CD14-positive monocyte (primary cell): Measurements from ENCODE around the gene SH3BP4. TPM values are rescaled to one million over a fixed set of nuclear protein-coding genes. Genes with fewer than 3 reads are reported as not detected.

ENCODE experiments used
- DNase-seq, 3 donors: peaks; one replicate each; pipeline ENCODE4 v3.0.0-alpha.2; 2011 to 2022
- H2AFZ ChIP-seq: 2 replicates; pipeline ENCODE4 v1.6.0; 2012; ENCODE audit warnings: mild to moderate bottlenecking, low read depth, low read length, inconsistent platforms; ENCODE audit not compliant: insufficient read depth, poor library complexity, severe bottlenecking
- H3K27ac ChIP-seq, 2 donors: 1 replicate in 1 of 2; 2 replicates in 1 of 2; pipeline ENCODE4 v1.5.1; 2012 to 2013; ENCODE audit warnings: low read length in 2 of 2, control low read depth in 1 of 2, inconsistent platforms in 1 of 2, low read depth in 1 of 2, mild to moderate bottlenecking in 1 of 2
- H3K27me3 ChIP-seq, 2 donors: one replicate each; pipeline versions ENCODE4 v1.6.0 to v1.6.1; 2011 to 2013; ENCODE audit warnings: low read length in 2 of 2; ENCODE audit not compliant: control insufficient read depth in 2 of 2, insufficient read depth in 2 of 2
- H3K36me3 ChIP-seq, 2 donors: replicated peaks in 1 of 2; 1 replicate in 1 of 2; 2 replicates in 1 of 2; pipeline versions ENCODE4 v1.5.1 to v1.6.1; 2012 to 2013; ENCODE audit warnings: low read length in 2 of 2, control low read depth in 1 of 2, inconsistent platforms in 1 of 2, mild to moderate bottlenecking in 1 of 2; ENCODE audit not compliant: insufficient read depth in 2 of 2, control insufficient read depth in 1 of 2
- H3K4me1 ChIP-seq, 2 donors: 1 replicate in 1 of 2; 2 replicates in 1 of 2; pipeline versions ENCODE4 v1.5.1 to v1.6.1; 2012 to 2013; ENCODE audit warnings: low read length in 2 of 2, control low read depth in 1 of 2, inconsistent platforms in 1 of 2, mild to moderate bottlenecking in 1 of 2, moderate library complexity in 1 of 2; ENCODE audit not compliant: insufficient read depth in 2 of 2, control insufficient read depth in 1 of 2
- H3K4me2 ChIP-seq: replicated peaks from 2 replicates; pipeline ENCODE3; 2012; ENCODE audit warnings: low read length, moderate library complexity, mild to moderate bottlenecking; ENCODE audit not compliant: poor library complexity, severe bottlenecking; ENCODE audit errors: extremely low read depth
- H3K4me3 ChIP-seq, 3 experiments: fragments of 200-600 bp in 1 of 3; sonication (generic) in 1 of 3; replicated peaks in 1 of 3; 1 replicate in 2 of 3; 2 replicates in 1 of 3; pipeline ENCODE4 v1.5.1; 2011 to 2013; ENCODE audit warnings: low read length in 3 of 3, mild to moderate bottlenecking in 3 of 3, control low read depth in 2 of 3, low read depth in 2 of 3, inconsistent platforms in 1 of 3, moderate library complexity in 1 of 3
- H3K79me2 ChIP-seq: 2 replicates; pipeline ENCODE4 v1.6.0; 2012; ENCODE audit warnings: mild to moderate bottlenecking, control low read depth, inconsistent platforms, low read length, moderate library complexity; ENCODE audit not compliant: insufficient read depth
- H3K9ac ChIP-seq: 2 replicates; pipeline ENCODE4 v1.6.0; 2017; ENCODE audit warnings: low read length, mild to moderate bottlenecking; ENCODE audit not compliant: insufficient read depth, poor library complexity, severe bottlenecking
- H3K9me3 ChIP-seq, 2 donors: replicated peaks in 1 of 2; 1 replicate in 1 of 2; 2 replicates in 1 of 2; pipeline versions ENCODE4 v1.5.1 to v1.6.1; 2012 to 2013; ENCODE audit warnings: low read length in 2 of 2, control low read depth in 1 of 2; ENCODE audit not compliant: control insufficient read depth in 1 of 2, insufficient read depth in 1 of 2
- H4K20me1 ChIP-seq: 2 replicates; pipeline ENCODE4 v1.6.0; 2012; ENCODE audit warnings: mild to moderate bottlenecking, low read length, control low read depth, moderate library complexity; ENCODE audit not compliant: insufficient read depth
- H3K27ac Mint-ChIP-seq, 7 donors: one replicate each; pipeline ENCODE4 v1.8.0; 2020; ENCODE audit warnings: mild to moderate bottlenecking in 7 of 7, mixed read lengths in 7 of 7, moderate library complexity in 6 of 7, inconsistent platforms in 2 of 7
- H3K27me3 Mint-ChIP-seq, 3 donors: one replicate each; pipeline ENCODE4 v1.8.0; 2021 to 2022; ENCODE audit warnings: low read depth in 3 of 3, mild to moderate bottlenecking in 3 of 3, mixed read lengths in 3 of 3, moderate library complexity in 3 of 3, inconsistent platforms in 1 of 3
- H3K36me3 Mint-ChIP-seq, 2 donors: one replicate each; pipeline ENCODE4 v1.8.0; 2020; ENCODE audit warnings: mixed read lengths in 2 of 2, inconsistent platforms in 1 of 2, mild to moderate bottlenecking in 1 of 2
- H3K4me1 Mint-ChIP-seq: one replicate; pipeline ENCODE4 v1.8.0; 2020; ENCODE audit warnings: mild to moderate bottlenecking, mixed read lengths
- H3K4me3 Mint-ChIP-seq, 2 donors: one replicate each; pipeline ENCODE4 v1.8.0; 2020; ENCODE audit warnings: mild to moderate bottlenecking in 2 of 2, mixed read lengths in 2 of 2, moderate library complexity in 1 of 2
- H3K9me3 Mint-ChIP-seq, 7 donors: one replicate each; pipeline ENCODE4 v1.8.0; 2020 to 2022; ENCODE audit warnings: mixed read lengths in 7 of 7, mild to moderate bottlenecking in 6 of 7, moderate library complexity in 6 of 7, inconsistent platforms in 2 of 7
- CTCF ChIP-seq: fragments of 200-600 bp; IDR thresholded peaks from one replicate; pipeline ENCODE4 v1.8.0; 2022; ENCODE audit warnings: antibody characterized with exemption, mild to moderate bottlenecking
- WGBS: methylation state at CpG from one replicate; pipeline ENCODE4 v1.1.5; 2013; ENCODE audit warnings: missing lambda C conversion rate; ENCODE audit not compliant: insufficient coverage; 5-methylcytosine and 5-hydroxymethylcytosine counted together
- intact Hi-C, 2 donors: fragments of 100-400 bp; cut with micrococcal nuclease; formaldehyde crosslinking; loops; one replicate each; pipeline versions ENCODE4 v1.15.0 to v1.15.1; 2023
- polyA plus RNA-seq, 3 donors: library from polyadenylated mRNA; depleted of rRNA in 1 of 3; unstranded in 2 of 3; stranded (reverse) in 1 of 3; fragments of 300-500 nt in 2 of 3; fragments of >200 nt in 1 of 3; fragmentation: Illumina TruSeq in 2 of 3; gene quantifications; 1 replicate in 2 of 3; 2 replicates in 1 of 3; pipeline ENCODE4 v1.2.3, GENCODE V29; 2012 to 2021

SH3BP4 gene
- polyA plus RNA-seq, 3 donors = 0.66 to 1.6 (median 1.3) TPM

GRCh38 chr2:234991793-234992192 is 40.0 kb downstream of the SH3BP4 start:
- no peak overlapping the region for H3K4me3 ChIP-seq
- DNase-seq = no peak
- peaks cover 10 to 19% (median 18%) of the 10 kb centered on the region in 3 donors for H3K27me3 Mint-ChIP-seq
- H3K36me3 Mint-ChIP-seq = peaks cover 8 to 10% of the 10 kb centered on the region in 2 donors
- no peak overlapping the region for H3K4me3 Mint-ChIP-seq
- H3K27me3 ChIP-seq = no peaks in the 10 kb centered on the region
- no peaks in the 10 kb centered on the region for H4K20me1 ChIP-seq
- no peaks in the 10 kb centered on the region for H3K79me2 ChIP-seq
- H2AFZ ChIP-seq = no peak overlapping the region
- intact Hi-C loops = loop anchor here in 1 of 2 donors (5.0 kb wide), 1 partner anchor 66 kb away; no protein-coding TSS in a partner anchor
- H3K36me3 ChIP-seq = no peaks in the 10 kb centered on the region
- H3K4me1 Mint-ChIP-seq = peaks cover 68% of the 10 kb centered on the region
- peaks cover 56 to 61% of the 10 kb centered on the region in 2 donors for H3K4me1 ChIP-seq
- 100% methylated on average over 3 of the region's 6 CpGs for WGBS
- H3K9me3 ChIP-seq = peaks cover 0 to 3% of the 10 kb centered on the region in 2 donors
- peaks cover 0 to 6% (median 2%) of the 10 kb centered on the region in 7 donors for H3K9me3 Mint-ChIP-seq
- no peak overlapping the region for H3K27ac ChIP-seq
- no peak overlapping the region for H3K9ac ChIP-seq
- H3K4me2 ChIP-seq = no peak overlapping the region
- no peak for TF ChIP-seq CTCF
- H3K27ac Mint-ChIP-seq = no peak overlapping the region

GRCh38 chr2:234992196-234992595 is 40.4 kb downstream of the SH3BP4 start:
- Mint-ChIP-seq H3K4me1 (peaks cover 68% of the 10 kb centered on the region), H3K9me3 (peaks cover 0 to 6% (median 2%) of the 10 kb centered on the region in 7 donors), H3K4me3 (no peak overlapping the region), H3K36me3 (peaks cover 8 to 10% of the 10 kb centered on the region in 2 donors), H3K27ac (peak overlapping the region in 1 of 7 donors; percentile 53), H3K27me3 (peaks cover 10 to 19% (median 19%) of the 10 kb centered on the region in 3 donors)
- H2AFZ ChIP-seq = no peak overlapping the region
- 96% methylated on average over 10 of the region's 10 CpGs for WGBS
- H3K9ac ChIP-seq = no peak overlapping the region
- H3K9me3 ChIP-seq = peaks cover 0 to 3% of the 10 kb centered on the region in 2 donors
- H3K4me1 ChIP-seq = peaks cover 56 to 61% of the 10 kb centered on the region in 2 donors
- no peak for TF ChIP-seq CTCF
- no peak overlapping the region for H3K4me3 ChIP-seq
- no peak overlapping the region for H3K4me2 ChIP-seq
- H3K27me3 ChIP-seq = no peaks in the 10 kb centered on the region
- DNase-seq = no peak
- H3K79me2 ChIP-seq = no peaks in the 10 kb centered on the region
- no peaks in the 10 kb centered on the region for H3K36me3 ChIP-seq
- no peaks in the 10 kb centered on the region for H4K20me1 ChIP-seq
- H3K27ac ChIP-seq = no peak overlapping the region
- intact Hi-C loops = loop anchor here in 1 of 2 donors (5.0 kb wide), 1 partner anchor 65 kb away; no protein-coding TSS in a partner anchor
